SK-N-DZ (cell line): ENCODE measurements around the gene GRID1.
"Not testable (repeated sequence)": the region's sequence is repeated elsewhere in the genome, so short reads cannot be mapped to it uniquely, and the experiment has no call there.

Experiments
- DNase-seq: peaks from one replicate; pipeline ENCODE4 v3.0.0-alpha.2; 2015; ENCODE audit warnings: low spot score

The GRID1 gene

DNA sequence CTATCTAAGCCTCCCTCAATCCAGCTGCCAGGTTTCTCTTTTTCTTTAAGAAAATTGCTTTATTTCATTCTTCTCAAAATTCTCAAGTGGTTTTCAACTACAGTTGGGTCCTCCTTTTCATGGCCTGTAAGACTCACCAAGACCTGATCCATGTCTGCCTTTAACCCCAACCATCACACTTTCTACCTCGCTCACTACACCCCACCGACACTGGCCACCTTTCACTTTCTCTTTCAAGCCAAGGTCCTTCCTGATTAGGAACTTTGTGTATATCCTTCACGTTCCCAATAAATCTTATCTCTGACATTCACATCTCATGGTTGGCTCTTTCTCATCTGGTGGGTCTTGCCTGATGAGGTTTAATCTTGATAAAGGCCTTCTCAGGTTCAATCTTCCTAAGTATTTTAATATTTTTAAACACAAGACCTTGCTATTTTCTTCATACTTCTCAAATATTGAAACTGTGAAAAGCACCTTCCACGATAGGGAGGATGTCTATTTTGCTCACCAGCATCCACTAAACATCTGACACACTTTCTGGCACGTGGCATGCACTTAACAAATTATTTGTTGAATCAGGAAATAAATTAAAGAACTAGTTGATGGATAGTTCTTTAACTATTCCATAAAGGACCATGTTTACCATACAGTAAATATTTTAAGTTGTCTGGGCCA is 624.8 kb downstream of the GRID1 start:
- no peak for DNase-seq

DNA sequence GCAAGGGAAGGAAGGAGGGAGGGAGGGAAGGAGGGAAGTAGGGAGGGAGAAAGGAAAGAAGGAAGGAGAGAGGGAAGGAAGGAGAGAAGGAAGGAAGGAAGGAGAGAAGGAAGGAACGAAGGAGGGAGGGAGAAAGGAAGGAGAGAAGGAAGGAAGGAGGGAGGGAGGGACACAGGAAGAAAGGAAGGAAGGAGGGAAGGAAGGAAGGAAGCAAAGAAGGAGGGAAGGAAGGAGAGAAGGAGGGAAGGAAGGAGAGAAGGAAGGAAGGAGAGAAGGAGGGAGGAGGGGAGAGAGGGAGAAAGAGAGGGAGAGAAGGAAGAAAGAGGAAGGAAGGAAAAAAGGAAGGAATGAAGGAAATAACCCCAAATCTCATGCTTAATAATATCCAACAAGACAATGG is 630.6 kb downstream of the GRID1 start:
- no peak for DNase-seq

- DNase-seq: peak; percentile 37
Measured at GRCh38 chr10:85734791-85735190, 631.8 kb downstream of the GRID1 start.

DNA sequence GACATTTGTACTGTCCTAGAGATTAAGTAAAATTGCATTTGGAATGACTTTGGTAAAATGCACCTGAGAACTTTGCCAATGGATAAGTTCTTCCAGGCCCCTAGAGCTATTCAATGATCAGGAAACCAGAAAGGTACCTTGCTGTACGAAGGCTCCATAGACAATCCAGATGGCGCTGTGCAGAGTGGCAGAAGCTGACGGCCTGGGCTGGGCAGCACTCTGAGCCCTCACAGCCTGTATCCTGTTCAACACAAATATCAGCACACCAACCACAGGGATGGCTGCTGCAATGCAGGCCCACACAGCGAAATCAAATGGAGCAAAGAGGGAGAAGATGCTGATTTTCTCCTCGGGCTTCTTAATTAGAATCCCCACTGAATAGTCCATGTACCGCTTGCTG is 642.4 kb downstream of the GRID1 start:
- no peak for DNase-seq

DNA sequence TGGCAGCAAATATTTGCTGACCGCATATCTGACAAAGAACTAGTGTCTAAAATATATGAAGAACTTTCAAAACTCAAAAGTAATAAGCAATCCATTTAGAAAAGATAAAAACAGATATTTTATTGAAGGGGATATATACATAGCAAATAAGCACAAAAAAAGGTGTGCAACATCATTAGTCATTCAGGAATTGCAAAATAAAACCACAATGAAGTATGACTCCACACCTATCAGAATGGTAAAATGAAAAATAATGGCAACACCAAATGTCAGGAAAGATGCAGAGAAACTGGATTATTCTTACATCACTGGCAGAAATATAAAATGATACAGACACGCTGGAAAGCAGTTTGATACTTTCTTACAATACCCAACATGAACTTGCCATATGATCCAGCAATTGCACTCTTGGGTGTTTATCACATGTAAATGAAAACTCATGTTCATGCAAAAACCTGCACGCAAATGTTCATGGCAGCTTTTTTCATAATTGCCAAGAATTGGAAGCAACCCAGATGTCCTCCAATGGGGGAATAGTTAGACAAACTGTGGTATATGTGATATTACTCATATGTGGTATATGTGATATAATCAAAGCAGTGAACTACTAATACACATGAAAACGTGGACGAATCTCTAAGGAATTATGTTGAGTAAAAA is 645.5 kb downstream of the GRID1 start:
- no peak for DNase-seq

GRCh38 chr10:85719408-85719807 is 647.2 kb downstream of the GRID1 start:
- no peak for DNase-seq

DNA sequence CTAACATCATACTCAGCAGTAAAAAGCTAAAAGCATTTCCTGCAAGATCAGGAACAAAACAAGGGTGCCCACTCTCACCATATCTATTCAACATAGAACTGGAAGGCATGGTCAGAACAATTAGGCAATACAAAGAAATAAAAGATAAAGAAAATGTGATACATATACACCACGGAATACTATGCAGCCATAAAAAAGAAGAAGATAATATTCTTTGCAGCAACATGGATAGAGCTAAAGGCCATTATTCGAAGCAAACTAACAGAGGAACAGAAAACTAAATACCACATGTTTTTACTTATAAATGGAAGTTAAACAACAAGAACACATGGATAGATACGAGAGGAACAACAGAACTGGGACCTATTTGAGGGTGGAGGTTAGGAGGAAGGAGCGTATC is 652.7 kb downstream of the GRID1 start:
- DNase-seq: no peak

- DNase-seq: no peak
Measured at GRCh38 chr10:85702768-85703167, 663.8 kb downstream of the GRID1 start.

DNA sequence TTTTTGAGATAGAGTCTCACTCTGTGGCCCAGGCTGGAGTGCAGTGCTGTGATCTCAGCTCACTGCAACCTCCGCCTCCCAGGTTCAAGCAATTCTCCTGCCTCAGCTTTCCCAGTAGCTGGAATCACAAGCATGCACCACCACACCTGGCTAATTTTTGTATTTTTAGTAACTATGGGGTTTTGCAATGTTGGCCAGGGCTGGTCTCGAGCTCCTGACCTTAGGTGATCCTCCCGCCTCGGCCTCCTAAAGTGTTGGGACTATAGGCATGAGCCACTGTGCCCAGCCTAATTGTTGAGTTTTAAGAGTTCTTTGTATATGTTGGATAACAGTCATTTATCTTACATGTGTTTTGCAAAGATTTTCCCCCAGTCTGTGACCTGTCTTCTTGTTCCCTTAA is 667.5 kb downstream of the GRID1 start:
- not testable (repeated sequence) for DNase-seq

DNA sequence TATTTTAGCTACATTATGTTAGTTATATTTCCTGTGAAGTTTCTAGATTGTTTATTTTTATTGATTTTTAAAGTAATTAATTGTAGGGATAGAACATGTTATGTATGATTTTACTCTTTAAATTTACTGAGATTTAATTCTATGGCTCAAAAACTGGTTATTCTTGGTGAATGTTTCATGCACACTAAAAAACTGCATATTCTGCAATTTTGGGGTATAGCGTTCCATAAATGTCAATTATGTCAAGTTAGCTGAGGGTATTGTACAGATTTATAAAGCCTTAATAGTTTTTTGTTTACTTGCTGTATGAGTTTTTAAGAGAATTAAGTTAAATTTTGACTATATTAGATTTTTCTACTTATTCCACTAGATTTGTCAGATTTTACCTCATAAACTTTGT is 669.7 kb downstream of the GRID1 start:
- no peak for DNase-seq

DNA sequence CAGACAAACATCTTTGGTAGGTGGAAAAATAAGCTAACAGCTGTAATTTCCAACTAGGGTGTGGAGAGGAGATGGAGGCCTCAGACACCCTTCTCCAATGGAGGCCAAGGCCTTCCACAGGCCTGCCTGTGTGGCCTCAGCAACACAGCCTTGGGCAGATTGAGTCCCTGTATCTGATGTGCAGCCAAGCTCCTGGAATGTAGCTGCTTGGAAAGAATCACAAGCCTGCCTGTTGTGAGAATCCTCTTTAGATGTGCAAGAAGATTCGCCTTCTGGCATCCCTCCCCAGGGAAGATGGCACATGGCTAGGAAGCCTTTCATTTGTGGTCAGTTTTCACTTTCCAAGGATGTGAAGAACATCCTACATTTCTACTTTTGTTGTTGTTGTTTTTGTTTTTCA is 684.0 kb downstream of the GRID1 start:
- DNase-seq: no peak

DNA sequence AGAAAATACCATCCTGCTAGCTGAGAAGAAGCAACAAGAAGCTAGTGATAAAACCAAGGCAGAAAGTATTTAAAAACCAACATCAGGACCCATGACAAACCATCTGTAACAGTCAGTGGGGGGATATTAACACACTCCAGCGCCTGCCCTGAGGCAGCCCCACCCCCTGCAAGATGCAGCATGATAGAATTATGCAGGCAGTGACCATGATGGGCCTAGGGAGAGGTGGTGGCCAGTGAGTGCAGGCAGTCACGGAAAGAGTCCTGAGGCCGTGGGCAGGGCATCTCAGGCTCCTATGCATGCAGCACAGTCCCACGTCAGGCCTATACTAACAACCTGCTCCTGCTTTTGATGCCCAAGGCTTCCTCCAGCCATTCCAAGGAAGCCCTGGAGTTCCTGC is 686.9 kb downstream of the GRID1 start:
- DNase-seq: no peak

DNA sequence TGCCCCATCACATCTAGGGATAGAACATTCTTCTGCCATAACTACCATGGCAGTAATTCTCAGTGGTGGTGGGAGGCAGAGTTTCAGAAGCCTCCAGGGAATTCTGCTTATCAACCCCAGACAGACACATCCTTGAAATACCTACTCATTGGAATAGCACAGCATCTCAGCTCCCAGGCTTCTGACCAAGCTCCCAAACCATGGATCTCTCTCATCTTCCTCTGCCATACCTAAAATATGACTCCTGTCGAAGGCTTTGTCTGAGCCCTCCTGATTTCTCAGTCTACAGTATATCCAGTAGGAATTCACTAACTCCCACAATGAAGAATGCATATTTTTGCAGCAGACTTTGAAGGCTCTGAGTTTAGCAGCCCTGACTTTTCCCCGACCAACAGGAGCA is 687.5 kb downstream of the GRID1 start:
- peak; percentile 35 for DNase-seq

DNA sequence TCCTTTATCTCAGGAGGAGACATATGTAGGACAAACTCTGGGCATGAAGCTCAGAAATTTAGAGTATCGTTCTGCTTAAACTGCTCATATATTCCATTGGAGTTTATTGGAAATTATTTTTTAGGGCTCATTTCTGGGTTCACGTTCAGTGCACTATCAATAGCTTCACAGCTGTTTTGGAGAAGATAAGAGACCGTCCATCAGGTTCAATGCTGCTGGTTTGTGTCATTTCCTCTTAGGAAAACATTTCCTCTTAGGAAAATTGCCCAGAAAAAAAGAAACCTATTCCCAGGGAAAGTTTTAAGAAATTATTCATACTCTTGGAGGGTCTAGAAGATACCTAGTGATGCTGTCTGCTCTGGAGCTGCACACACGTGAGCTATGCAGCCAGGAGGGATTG is 691.7 kb downstream of the GRID1 start:
- DNase-seq: no peak

DNA sequence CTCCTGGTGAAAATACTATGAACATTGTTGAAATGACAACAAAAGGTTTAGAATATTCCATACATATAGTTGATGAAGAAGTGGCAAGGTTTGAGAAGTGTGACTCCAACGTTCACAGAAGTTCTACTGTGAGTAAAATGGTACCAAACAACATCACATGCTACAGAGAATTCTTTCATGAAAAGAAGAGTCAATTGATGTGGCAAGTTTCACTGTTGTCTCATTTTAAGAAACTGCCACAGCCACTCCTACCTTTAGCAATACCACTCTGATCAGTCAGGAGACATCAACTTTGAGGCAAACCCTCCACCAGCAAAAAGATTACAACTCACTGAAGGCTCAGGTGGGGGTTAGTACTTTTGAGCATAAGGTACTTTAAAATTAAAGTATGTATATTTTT is 693.3 kb downstream of the GRID1 start:
- no peak for DNase-seq

GRCh38 chr10:85671530-85671929 is 695.1 kb downstream of the GRID1 start:
- no peak for DNase-seq

DNA sequence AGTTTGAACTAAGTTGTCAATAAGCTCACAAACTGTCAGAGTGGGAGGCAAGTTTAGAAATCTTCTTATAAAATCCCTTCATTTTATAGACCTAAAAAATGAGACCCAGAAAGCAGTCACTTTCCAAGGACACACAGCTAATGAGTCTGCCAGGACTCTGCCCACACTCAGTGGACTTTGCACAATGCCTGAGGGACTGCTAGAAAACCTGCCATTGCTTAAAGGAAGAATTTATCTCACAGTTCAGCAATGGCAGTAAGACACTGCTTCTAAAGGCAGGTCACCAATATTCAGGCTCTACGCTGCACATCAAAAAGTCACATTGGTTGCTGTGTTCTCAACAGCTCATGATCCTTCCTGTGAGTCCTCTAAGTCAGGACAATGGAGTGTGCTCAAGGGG is 698.1 kb downstream of the GRID1 start:
- no peak for DNase-seq

DNA sequence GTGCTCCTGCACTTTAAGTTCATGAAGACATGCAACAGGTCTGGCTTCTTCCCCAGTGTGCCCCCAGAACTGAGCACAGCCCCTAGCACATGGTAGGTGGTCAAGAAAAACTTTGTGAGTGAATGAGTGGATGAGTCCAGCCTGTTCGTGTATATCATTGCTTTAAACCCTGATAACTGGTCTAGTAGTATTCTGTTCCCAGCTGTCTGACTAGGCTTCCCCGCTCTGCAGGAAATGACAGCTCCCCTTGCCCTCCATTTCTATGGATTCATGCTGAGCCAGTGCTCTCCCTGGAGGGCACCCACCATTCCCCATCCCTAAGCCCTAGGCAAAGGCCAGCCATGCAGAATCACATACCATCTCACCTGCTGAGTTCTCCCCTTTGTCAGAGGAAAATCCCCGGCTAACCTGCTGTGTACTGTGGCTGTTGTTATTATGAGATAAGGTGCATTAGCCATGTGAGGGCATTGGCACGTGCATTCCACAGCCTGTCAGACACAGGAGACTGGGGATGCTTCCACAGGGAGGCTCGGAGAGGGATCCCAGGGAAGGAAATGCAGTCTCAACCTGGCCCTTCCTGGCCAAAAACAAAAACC is 698.9 kb downstream of the GRID1 start:
- DNase-seq: no peak

GRCh38 chr10:85666987-85667386 is 699.6 kb downstream of the GRID1 start:
- no peak for DNase-seq

DNA sequence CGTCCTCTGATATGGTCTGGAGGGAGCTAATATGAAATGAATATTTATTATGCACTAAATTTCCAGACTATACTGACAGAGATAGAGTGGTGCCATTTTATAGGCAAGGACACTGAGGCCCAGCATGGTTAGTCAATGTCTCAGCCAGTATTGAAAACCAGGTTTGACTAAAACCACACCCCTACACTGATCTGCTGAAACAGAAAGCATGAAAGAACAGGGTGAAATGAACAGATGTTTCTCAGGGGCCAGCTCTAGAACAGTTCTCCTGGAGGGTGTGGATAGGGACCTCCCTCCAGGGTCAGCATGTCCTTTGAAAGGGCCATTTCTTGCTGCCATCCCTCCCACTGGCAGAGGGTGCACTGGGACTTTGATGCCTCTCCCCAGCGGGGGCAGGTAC is 700.5 kb downstream of the GRID1 start:
- DNase-seq: no peak

DNA sequence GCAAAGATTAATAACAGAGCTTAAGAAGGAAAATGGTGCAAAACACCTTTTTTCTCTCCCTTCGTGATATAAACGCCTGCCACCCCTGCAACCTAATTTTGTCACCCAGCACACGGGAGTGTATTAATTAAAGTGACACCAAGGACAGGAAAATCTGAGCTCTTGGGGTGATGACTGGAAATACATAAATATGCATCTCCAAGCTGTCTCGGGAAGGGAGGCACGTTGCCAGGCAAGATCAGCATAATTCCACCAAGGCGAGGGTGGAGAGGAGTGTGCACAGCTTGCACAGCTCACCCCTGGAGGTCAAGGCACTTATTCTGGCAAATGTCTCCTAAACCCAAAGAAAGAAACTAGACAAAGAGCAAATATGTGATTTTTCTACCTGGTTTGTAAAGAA is 700.9 kb downstream of the GRID1 start:
- DNase-seq: no peak

DNA sequence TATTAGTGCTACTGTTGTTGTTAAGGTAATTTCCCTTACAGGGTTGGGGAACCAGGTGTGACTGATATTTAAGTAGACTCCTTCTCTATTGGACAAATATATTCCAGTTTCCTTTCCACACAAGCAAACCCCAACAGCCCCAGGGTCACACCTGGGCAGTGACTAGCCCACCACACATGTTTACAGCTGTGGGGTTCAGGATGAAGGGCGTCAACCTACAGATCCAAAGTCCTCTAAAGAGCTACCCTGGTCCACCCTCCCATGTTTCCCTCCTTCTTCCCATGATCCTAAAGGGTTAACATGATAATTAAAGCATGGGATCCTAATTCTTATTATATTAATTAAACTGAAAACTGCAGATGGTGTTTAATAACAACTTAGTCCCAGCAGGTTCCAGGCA is 701.5 kb downstream of the GRID1 start:
- no peak for DNase-seq

GRCh38 chr10:85661123-85661522 is 705.5 kb downstream of the GRID1 start:
- no peak for DNase-seq
